ENCODE measurements around the gene SIRPB2.
"Not testable (repeated sequence)": the region's sequence is repeated elsewhere in the genome, so short reads cannot be mapped to it uniquely, and the experiment has no call there.

The SIRPB2 gene

DNA sequence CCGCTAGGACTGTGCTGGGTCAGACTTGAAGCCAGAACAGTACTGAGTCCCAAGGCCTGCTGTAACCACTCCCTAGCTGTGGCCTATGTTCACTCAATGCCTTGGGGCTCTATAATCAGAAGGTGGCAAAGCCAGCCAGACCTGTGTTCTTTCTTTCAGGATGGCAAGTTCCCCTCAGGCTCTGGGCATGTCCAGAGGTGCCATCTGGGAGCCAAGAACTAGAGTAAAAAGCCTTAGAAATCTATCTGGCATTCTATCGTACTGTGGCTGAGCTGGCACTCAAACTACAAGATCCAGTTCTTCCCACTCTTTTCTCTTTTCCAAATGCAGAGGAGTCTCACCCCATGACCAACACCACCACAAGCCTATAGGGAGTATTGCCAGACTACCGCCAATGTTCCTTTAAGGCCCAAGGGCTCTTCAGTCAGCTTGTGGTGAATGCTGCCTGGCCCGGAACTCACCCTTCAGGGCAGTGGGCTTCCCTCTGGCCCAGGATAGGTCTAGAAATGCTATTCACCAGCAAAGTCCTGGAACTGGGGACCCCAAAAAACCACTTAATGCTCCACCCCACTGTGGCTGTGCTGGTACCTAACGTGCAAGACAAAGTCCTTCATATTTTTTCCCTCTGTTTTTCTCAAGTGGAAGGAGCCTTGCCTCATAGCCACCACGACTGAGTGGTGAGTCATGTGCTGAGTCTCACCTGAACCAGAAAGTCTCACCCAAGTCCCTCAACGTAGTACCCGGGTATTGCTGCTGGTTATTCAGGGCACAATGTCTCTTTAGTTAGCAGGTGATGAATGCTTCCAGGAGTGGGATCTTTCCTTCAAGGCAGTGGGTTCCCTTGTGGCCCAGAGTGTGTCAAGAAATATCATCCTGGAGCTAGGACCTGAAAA is 8.6 kb upstream of the SIRPB2 start:
- DNase-seq = no peak

DNA sequence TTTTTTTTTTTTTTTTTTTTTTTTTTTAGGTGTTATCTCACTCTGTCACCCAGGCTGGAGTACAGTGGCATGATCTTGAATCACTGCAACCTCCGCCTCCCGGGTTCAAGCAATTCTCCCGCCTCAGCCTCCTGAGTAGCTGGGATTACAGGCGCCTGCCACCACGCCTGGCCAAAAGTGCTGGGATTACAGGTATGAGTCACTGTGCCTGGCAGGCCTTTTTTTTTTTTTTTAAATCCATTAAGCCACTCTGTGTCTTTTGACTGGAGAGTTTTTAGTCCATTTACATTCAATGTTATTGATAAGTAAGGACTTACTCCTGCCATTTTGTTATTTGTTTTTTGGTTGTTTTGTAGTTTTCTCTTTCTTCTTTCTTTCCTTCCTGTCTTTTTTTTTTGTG is 6.2 kb upstream of the SIRPB2 start:
- DNase-seq = not testable (repeated sequence)

DNA sequence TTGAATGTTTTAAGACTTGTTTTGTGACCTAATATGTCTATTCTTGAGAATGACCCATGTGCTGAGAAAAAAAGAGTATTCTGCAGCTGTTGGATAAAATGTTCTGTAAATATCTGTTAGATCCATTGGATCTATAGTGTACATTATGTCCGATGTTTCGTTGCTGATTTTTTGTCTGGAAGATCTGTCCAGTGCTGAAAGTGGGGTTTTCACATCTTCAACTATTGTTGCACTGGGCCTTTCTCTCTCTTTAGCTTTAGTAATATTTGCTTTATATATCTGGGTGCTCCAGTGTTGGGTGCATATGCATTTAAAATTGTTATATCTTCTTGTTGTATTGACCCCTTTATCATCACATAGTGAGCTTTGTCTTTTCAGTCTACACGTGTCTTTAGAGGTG is 5.7 kb upstream of the SIRPB2 start:
- no peak for DNase-seq

DNA sequence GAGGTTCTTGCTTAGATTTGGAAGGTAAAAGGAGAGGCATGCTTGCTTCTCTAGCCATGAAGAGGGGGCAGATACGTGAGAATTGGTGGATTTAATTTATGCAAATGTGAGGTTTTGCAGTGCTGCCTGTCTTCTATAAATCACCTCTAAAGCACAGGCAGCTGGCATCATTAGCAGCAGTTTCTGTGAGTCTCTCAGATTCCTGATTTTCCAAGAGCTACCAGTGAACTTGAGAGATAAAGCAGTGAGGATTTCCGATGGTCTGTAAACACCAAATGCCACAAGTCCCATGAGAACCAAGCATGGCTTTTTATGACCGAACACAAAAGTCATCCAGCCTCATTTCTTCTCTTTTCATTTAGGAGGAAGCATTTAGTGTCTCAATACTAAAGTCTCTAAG is 3.2 kb upstream of the SIRPB2 start:
- DNase-seq = no peak

DNA sequence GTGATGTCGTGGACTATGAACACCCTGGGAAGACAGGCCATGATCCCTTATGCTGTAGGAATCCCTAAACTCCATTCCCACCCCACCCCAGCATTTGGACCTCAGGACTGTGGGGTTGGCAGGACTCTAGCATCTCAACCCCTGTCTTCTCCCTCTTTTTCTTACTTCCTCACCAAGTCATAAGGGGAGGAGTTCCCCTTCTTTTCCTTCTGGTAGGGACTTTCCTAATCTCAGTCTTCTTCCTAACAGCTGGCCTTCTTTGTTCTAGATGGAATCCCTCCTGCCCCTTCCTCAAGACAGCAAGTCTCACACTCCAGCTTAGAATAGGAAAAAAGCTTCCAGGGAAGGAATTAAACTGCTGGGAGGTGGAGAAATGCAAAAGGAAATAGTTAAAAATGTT is 2.3 kb upstream of the SIRPB2 start:
- DNase-seq = no peak

DNA sequence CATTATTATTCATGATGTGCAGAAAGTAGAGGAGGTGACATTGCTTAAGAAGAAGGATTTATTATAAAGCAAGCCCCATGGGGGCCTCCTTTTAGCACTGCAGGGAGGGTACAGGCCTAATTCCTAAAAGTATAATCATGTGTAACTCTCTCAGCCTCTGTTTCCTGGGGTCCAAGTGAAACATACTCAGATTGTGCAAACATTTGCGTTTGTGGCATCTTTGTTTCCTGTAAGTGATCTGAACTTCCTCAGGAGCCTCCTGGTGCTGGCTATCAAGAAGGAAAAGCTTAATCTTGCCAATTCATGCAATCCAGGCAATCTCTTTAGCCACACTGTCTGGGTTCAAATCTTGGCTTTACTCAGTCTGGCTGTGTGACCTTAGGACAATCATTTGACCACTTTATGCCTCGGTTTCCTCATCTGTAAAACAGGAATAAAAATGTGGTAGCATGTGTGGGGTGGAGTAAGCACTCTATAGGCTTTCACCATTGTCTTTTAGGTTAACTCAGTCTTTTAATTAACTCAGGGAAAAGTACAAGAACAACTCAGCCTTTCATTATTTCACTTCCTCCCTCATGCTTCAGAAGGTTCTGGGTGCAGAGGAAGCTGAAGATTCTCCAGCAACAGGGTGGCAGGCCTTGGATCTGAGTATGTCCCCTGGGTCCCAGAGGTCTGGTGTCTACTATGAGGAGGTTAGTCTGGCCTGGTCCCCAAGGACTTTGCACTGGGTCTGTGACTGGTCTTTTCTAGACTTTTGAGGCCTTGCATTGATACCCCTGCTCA is 831 bp upstream of the SIRPB2 start:
- DNase-seq = no peak

DNA sequence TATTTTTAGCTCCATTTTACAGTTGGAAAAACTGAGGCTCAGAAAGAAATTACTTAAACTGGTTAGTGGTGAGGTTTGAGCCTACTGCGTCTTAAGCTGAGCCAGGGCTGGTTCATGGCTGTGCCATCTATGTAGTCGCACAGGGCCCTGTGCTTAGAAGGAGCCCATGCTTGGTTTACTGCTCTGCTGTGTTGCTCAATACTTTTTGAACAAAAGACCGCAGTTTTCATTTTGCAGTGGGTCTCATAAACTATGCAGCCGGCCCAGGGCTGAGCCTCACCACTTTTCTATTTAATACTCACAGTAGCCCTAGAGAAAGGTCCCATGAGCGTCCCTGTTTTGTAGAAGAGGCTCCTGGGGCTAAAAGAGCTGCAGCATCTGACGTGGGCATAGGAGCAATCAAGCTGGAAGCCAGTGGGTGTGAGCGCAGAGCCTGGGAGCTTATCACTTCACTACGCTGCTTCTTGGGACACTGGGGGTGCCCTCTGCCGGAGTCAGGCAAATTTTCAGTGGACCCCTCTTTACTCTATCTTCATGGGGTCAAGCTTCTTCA is 501 bp downstream of the SIRPB2 start:
- no peak for DNase-seq

DNA sequence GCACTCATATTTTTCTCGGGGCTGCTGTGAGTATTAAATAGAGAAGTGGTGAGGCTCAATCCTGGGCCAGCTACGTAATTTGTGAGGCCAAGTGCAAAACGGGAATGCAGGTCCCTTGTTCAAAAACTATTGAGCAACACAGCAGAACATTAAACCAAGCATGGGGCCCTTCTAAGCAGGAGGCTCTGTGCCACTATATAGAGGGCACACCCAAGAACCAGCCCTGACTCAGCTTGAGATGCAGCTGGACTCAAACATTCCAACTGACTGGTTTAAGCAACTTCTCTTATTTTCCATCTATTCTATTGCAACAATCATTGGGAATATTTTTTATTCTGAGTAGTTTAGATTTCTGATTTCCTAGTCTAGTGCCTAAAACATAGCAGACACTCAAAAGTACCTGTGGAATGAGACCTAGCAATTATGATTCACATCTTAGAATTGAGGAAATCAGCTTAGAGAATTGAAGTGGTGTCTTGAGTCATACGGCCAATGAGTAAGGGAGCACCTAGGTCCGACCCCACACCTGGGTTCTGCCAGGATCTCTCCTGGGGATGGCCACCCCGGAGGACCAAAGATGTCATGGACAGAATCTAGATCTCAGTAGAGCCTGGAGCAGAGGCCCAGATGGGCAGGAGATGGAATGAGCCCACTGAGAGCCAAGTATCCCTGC is 1.3 kb downstream of the SIRPB2 start:
- DNase-seq = no peak

DNA sequence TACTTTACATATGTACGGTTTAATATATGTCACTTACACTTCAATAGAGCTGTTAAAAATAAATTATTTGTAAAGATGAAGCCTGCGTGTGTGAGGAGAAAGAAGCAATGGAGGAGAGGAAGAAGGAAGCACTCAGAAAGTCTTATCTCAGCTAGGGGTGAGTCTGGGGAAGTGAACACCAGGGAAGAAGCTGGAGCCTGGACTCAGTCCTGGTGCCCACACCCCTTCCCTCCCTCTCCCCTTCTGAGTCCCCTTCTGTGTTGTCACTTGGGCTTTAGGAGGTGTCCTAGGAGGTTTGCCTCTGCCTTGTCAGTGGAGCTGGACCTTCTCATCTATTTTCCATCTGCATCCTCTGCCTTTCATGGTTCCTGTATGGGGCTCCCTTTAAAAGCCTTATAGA is 1.9 kb downstream of the SIRPB2 start:
- no peak for DNase-seq

DNA sequence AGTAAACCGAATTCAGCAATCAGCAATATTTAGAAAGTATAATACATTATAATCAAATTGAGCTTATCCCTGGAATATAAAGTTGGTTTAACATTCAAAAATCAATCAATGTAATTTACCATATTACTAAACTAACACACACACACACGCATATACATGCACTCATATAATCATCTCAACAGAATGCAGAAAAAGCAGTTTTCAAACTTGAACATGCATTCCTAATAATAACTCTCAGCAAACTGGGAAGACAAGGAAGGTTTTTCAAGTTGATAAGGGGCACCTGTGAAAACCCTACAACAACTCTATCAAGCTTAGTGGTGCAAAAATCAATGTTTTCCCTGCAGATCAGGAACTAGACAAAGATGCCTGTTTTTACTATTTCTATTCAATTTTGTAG is 4.7 kb downstream of the SIRPB2 start:
- no peak for DNase-seq

DNA sequence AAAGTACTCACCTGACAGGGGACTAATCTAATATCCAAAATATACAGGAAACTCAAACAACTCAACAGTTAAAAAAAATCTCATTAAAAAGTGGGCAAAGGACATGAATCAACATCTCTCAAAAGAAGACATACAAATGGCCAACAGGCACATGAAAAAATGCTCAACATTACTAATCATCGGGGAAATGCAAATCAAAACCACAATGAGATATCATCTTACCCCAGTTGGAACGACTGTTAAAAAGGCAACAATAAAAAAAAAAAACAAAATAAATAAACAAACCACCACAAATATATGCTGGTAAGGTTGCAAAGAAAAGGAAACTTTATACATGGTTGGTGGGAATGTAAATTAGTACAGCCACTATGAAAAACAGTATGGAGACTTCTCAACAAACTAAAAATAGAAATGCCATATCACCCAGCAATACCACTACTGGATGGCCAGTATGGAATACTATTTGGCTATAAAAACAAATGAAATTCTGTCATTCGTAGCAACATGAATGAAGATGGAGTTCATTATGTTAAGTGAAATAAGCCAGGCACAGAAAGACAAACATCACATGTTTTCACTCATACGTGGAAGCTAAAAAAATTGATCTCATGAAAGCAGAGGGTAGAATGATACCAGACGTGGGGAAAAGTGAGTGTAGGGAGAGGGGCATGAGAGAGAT is 6.6 kb downstream of the SIRPB2 start:
- DNase-seq = no peak

DNA sequence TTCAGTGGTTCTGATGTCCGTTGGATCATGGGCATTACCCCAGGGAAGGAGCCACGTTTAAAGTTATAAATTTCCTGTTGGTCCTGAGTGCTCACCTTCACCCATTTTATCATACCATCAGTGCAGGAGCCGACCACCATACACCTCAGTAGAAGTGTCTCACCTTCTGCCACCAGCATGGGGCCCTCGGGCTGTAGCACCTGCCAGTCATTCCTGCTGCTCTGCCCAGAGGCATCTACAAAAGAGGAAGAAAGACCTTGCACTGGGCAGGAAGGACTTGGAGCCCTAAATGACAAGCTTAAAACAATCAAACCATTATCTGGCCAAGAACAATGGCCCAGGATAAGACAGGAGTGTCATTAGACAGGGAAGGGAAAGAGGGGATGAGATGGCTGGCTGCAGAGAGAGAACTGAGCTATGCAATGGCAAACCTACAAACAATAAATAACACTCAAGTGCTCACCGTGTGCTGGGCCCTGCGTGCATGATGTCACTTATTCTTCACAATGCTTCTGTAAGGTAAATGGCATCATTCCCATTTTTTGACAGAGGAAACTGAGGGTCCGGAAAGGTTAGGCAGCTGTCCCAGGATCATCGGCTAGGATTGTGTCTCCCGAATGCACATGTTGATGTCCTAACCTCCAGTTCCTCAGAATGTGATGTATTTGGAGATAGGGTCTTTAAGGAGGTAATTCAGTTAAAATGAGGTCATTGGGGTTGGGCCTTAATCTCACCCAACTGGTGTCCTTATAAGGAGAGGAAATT is 11.2 kb downstream of the SIRPB2 start:
- no peak for DNase-seq

DNA sequence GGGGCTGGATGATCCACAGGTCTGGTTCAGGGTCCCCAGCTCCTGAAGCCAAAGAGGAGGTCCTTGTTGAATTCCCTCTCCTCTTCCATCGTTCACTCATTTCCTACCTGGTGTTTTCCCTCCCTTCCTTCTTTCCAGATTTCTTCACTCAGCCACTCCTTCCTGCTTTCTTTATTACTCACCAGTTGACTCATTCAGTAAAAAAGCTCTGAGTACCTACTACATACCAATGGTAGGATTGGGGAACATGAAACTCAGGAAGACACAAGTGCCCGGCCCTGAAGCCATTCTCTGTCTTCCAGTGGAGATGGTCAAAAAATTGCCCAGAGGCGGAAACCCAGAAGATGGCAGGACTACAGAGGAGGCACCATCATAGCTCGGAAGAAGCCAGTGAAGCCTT is 12.7 kb downstream of the SIRPB2 start:
- no peak for DNase-seq

DNA sequence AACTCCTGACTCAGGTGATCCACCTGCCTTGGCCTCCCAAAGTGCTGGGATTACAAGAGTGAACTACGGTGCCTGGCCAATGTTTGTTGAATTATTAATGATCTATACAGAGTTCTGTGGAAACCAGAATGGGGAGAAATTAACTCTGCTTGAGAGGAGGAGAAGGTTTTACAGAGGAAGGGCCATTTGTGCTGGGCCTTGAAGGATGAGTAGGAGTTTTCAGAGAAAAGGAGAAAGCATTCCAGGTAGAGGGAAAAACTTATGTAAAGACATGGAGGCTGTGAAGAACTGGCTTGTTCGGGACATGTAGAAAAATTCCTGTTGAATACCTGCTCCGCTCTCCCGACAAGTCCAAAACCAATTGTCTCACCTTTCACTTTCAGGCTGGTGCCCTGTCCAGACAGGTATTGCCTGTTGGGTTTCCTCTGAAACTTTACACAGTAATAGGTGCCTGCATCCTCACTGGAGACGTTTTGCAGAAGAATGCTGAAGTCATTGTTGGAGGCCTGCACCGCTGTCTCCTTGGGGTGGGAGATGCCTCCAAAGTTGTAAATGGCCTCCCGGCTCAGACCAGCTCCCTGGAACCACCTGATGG is 13.2 kb downstream of the SIRPB2 start:
- DNase-seq = no peak

DNA sequence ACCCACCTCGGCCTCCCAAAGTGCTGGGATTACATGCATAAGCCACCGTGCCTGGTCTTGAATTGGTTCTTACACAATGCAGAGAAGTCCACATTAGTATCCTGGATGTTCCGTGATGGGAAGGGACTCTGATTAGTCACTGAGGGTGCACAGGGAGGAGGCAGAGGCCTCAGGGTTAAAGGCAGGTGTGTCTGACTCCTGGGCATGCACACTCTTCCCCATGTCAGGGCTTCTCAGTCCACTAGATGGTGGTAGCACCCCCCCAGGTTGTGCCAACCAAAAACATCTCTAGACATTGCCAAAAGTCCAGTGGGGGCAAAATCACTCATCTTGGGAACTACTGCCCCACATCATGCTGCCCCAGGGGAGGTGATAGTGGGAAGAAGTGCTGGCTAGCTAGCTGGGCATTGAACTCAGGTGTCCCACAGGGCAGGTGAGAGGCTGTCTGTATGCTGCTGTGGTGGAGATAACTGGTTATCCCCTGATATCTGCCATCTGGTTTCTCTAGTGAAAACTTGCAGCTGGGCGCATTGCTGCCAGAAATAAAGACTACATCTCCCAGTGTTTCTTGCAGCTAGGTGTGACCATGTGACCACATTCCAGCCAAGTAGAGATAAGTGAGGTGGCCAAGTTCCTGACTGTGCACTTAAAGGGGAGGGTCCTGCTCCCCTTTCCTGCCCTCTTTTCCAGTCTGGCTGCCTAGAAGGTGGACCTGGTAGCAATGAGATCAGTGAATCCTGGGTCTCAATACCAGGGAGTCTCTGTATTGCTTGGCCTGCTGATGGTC is 16.2 kb downstream of the SIRPB2 start:
- no peak for DNase-seq

DNA sequence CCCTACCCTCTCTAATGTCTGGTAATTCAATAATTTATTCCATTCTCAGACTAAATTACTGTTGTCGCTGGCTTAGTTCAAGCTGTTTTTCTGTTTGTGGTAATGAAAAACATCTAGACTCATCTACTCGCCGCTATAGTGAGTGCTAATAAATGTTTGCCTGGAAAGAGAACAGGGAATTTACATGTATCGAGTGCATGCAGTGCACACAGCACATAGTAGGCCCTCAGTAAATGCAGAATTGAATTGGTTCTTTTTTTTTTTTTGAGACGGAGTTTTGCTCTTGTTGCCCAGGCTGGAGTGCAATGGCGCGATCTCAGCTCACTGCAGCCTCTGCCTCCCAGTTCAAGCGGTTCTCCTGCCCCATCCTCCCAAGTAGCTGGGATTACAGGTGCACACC is 16.9 kb downstream of the SIRPB2 start:
- no peak for DNase-seq

DNA sequence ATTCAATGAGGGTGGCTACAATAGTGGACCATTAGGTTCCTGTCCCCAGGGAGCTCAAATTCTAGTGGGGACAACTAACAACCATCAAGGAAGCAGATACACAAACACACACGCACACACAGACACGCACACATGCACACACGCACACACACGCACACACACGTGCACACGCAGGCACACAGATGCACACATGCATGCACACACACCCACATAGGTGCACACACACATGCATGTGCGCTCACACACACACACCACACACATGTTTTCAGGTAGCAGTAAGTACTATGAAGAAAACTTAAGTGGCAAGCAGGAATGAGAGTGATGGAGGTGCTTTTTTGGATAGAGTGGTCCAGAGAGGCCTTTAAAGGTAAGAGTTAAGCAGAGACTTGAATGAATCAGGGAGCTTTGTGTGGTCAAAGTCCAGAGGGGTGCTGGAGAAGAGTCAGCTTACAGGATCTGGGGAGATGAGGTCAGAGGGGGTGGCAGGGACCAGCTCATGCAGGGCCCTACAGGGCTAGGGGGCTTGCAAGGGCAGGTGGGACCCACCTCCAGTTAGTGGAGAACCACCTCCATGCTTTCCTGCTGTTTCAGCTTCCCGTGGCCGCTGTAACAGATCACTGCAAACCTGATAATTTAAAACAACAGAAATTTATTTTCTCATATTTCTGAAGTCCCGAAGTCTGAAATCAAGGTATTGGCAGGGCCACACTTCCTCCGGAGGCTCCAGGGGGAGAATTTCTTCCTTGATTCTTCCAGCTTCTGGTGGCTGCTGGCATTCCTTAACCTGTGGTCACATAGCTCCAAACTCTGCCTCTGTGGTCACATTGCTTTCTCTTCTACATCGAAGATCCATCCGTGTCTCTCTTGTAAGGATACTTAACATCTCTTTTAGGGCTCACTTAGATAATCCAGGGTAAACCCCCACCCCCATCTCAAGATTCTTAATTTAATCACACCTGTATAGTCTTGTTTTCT is 17.7 kb downstream of the SIRPB2 start:
- no peak for DNase-seq

DNA sequence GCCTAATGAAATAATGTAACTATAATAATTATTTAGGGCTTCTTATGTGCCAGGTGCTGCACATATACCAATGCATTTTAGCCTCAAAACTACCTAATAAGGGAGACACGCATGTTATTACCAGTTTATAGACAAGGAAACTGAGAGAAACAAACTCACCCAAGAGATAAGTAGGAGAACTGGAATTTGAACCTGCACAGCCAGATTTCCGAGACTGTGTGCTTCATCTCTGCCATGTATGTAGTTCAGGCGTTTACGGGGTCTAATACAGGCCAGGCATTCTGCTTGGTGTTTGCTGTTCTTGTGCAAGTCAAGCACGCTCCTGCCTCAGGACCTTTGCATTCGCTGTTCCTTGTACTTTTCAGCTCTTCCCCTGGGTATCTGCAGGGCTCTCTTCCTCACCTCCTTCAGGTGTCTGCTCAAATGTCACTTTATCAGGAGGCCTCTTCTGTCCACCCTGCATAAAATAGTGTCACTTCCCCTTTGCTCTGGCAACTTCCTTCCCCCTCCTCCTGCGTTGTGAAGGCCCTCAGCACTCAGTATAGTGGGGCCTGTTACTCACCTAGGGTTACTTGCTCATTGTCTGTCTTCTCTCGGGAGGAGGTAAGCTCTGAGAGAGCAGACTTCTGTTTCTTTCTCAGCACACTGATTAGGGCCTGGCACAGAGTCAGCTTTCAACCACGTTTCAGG is 18.5 kb downstream of the SIRPB2 start:
- DNase-seq = no peak

DNA sequence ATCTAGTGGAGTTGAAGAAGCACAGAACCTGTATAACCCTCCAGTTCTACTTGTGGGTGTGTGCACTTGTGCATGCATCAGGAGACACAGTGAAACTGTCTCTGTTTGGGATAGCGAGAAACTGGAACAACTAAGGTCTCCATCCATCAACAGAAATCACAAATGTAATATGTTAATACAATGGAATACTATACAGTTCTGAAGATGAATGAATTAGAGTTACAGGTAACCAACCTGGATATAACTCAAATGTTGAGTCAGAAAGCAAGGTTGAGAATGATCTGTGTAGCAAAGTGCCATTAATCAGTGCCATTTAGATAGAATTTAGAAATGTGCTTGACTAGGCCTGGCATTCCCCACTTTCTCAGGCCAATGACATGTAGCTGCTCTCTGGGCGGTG is 20.0 kb downstream of the SIRPB2 start:
- DNase-seq = no peak
